Astrocyte (in vitro differentiated cells and primary cell): ENCODE results near the gene PAM16.

Experiments used
- CTCF ChIP-seq: IDR thresholded peaks from 2 replicates; pipeline ENCODE4 v1.5.1; 2011; ENCODE audit warnings: low read depth, mild to moderate bottlenecking, inconsistent platforms, low read length, moderate library complexity; ENCODE audit not compliant: insufficient read depth
- EZH2 ChIP-seq: IDR thresholded peaks from 2 replicates; pipeline ENCODE4 v1.6.1; 2012; ENCODE audit warnings: mild to moderate bottlenecking, low read length, inconsistent platforms; ENCODE audit not compliant: insufficient read depth

GRCh38 chr16:4382795-4383357 is 31.8 kb upstream of the PAM16 start:
- no peak for TF ChIP-seq CTCF
- no peak for TF ChIP-seq EZH2
